ENCODE measurements around the gene SYT3.
"Not testable (repeated sequence)": the region's sequence is repeated elsewhere in the genome, so short reads cannot be mapped to it uniquely, and the experiment has no call there.

SYT3 gene

DNA sequence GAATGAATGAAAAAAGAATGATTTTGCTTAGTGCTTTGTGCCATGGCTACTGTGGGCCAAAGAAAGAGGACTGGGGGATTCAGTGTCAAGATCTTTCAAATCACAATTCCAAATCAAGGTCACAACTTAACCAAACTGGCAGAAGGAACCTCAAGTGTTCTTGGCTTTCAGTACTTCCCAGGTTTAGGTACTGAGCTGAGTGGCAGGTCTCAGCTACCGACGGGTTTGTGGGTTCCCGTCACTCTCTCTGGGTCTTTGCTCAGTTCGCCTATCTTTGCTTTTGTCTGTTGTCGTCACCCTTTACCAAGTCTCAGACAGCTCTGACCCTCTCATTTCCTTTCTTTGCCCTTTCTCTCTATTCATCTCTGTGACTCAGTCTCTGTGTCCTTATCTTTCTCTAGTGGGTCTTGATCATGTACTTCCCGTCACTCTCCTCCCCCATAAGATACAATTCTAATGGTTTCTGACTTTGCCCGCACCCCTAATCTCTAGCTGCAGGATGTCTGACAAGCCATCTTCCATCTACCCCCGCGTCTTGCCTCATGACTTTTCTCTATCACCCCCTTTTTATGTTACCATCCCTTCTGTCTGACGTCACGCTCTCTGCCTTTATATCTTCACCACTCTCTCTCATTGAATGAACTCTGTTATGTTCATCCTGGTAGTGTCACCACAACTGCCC lies 38.1 kb downstream of the SYT3 start:
- no peak for DNase-seq

DNA sequence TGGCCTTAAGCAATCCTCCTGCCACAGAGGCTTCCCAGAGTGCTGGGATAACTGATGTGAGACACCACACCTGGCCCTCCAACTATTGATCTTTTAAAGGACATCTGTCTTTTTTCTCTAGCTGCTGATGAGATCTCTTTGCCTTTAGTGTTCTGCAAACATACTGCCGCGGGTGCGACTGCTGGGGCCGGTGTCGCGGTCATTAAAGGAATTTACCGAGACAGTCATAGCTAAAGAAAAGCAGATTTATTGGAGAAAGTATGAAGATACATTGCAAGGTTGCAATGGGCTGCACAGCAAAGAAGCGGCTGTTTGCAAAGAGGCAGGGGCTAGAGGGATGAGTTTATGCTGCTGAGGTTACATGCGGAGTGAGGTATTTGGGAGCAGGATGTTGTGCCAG lies 40.3 kb downstream of the SYT3 start:
- DNase-seq: no peak

DNA sequence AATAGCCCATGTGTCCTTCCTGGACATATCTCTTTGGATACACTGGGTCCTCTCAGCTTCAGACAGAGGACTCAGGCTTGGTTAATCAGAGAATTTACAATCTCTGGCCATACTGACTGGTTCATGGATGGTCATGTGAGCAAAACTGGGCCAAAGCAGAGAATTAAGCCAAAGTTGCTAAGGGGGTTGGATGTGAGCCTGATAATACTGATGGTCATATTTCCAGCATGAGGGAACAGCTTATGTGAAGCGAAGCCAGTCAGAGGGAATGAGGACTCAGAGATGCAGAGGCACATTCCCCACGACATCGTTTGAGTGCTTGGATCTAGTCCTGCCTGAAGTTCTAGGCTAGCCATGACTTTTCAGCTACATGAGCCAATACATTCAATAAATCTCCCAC lies 49.5 kb downstream of the SYT3 start:
- no peak for DNase-seq

DNA sequence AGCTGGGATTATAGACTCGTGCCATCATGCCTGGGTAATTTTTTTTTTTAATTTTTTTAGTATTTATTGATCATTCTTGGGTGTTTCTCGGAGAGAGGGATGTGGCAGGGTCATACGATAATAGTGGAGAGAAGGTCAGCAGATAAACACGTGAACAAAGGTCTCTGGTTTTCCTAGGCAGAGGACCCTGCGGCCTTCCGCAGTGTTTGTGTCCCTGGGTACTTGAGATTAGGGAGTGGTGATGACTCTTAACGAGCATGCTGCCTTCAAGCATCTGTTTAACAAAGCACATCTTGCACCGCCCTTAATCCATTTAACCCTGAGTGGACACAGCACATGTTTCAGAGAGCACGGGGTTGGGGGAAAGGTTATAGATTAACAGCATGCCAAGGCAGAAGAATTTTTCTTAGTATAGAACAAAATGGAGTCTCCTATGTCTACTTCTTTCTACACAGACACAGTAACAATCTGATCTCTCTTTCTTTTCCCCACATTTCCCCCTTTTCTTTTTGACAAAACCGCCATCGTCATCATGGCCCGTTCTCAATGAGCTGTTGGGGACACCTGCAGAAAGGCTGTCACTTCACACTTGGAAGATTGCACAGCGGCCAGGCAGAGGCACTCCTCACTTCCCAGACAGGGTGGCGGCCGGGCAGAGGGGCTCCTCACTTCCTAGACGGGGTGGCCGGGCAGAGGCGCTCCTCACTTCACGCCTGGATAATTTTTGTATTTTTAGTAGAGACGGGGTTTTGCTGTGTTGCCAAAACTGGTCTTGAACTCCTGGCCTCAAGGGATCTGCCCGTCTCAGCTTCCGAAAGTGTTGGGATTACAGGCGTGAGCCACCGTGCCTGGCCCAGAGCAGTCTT lies 57.7 kb downstream of the SYT3 start:
- not testable (repeated sequence) for DNase-seq

DNA sequence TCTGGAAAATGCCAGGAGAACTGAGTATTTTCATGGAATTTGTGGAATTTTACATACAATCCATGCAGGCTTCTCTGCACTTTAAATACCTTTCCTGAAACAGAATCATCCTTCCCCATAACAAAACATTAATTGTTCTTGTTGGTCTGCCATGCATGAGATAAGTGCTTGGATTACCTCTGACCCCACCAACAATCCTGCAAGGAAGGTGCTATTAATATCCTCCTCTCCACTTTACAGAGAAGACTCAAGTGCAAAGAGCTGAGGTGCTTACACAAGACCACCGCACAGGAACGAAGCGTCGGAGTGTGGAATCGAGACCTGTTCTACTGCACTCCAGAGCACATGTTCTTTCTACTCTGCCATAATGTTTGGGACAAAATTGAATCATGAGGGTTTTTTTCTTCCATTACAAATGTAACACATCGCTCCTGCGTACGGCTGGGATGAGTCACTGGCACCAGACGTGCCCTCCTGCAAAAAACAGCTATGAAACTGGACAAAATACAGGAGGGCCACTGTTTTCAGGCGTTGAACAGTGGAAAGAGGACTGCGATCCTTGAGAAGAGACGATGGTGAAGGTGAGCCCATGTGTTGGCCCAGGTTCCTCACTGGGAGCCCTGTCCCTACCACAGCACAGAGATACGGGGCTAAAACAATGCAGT lies 58.6 kb downstream of the SYT3 start:
- DNase-seq: no peak

DNA sequence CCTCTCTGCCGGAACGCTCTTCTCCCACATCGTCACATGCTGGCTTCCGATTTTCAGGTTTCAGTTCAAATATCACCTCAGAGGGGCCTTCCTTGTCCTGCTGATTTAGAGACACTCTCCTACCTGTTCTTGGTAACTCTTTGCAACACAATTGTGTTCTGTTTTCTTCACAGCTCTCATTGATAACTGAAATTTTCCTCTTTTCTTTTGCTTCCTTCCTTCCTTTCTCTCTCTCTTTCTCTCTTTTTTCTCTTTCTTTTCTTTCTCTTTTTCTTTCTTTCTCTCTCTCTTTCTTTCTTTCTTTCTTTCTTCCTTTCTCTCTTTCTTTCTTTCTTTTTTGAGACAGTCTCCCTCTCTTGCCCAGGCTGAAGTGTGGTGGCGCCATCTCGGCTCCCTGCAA lies 59.4 kb downstream of the SYT3 start:
- DNase-seq: no peak

DNA sequence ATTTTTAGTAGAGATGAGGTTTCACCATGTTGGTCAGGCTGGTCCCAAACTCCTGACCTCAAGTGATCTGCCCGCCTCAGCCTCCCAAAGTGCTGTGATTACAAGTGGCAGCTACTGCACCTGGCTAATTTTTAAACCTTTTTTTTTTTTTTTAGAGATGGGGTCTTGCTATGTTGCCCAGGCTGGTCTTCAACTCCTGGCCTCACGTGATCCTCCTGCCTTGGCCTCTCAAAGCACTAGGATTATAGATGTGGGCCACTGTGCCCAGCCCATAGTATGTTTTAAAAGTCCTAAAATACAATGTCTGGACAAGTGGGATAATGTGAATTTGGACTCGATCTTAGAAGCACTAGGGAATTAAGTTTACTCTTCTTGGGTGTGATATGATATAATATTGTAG lies 62.9 kb downstream of the SYT3 start:
- not testable (repeated sequence) for DNase-seq

DNA sequence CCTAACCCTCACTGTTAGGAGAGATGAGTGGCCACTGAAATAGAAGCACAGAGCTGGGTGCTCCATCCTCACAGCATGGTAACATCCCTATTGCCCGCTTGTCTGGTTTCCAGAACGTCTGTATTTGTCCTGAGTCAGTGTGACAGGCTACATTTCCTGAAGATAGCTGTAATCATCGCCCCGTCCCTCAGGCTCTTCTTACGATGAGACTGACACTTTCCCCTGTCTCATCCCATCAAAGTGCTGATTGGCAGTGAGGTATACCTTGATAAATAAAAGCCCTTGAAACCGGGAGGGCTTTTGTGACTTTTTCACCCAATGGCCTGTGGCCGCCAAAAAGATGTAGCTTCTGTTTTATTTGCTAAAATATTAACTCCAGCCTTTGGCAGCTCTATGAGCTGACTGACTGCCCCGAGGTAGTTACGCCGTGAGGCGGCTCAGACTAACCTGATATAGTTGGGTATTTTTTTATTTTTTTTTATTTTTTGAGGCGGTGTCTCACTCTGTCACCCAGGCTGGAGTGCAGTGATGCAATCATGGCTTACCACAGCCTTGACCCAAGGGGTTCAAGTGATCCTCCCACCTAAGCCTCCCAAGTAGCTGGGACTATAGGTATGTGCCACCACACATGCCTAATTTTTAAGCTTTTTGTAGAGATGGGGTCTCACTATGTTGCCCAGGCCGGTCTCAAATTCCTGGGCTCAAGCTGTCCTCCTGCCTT lies 65.8 kb downstream of the SYT3 start:
- DNase-seq: no peak
